Measurements from ENCODE around the gene HOXB9. TPM values are rescaled to one million over a fixed set of nuclear protein-coding genes. Genes with fewer than 3 reads are reported as not detected.

HOXB9 gene
- total and polyA plus RNA-seq, 10 of the 15 experiments (the other 5 are each of a cell fraction or from before 2014, with no cell fraction given), result 0.01 to 0.49 (median 0.09) TPM; not detected in 5

- POLR2A ChIA-PET, result interaction anchor here (0.6 to 1.7 kb wide), 3 partner anchors 17 to 487 kb away, joined by 3 to 11 read pairs (median 3); no protein-coding TSS in a partner anchor
- no peaks in the 10 kb centered on the region for H3K79me2 ChIP-seq (ENCODE audit: control insufficient read depth, insufficient read depth, low read length)
- TF ChIP-seq NRF1 (conservative IDR thresholded peaks at IDR 0.05; ENCODE audit: low read depth, low read length) (no peak), IRF5 (IDR thresholded peaks at IDR 0.05; ENCODE audit: borderline replicate concordance) (no peak), USF2 (IDR thresholded peaks at IDR 0.05; ENCODE audit: borderline replicate concordance, low read depth, low read length) (no peak), ZBTB40 (IDR thresholded peaks at IDR 0.05; ENCODE audit: borderline replicate concordance) (no peak), USF1 (IDR thresholded peaks at IDR 0.05; ENCODE audit: borderline replicate concordance, extremely low read length, insufficient read depth, low read depth, low read length) (no peak), GABPA (IDR thresholded peaks at IDR 0.05; ENCODE audit: low read depth) (no peak), FOXK2 (IDR thresholded peaks at IDR 0.05) (no peak), RFX5 (IDR thresholded peaks at IDR 0.05; ENCODE audit: low read depth, low read length) (no peak), TCF12 (IDR thresholded peaks at IDR 0.05; ENCODE audit: low read depth, low read length) (no peak), BHLHE40 (IDR thresholded peaks at IDR 0.05; ENCODE audit: borderline replicate concordance in 1 of 2, low read depth in 2 of 2, low read length in 1 of 2) (no peak), HDGF (IDR thresholded peaks at IDR 0.05) (no peak), NFIC (IDR thresholded peaks at IDR 0.05; ENCODE audit: low read depth, low read length) (no peak), FOS (IDR thresholded peaks at IDR 0.05; ENCODE audit: borderline replicate concordance, extremely low read depth, insufficient read length) (no peak), EED (IDR thresholded peaks at IDR 0.05; ENCODE audit: low read depth) (no peak), BMI1 (IDR thresholded peaks at IDR 0.05; ENCODE audit: borderline replicate concordance) (no peak), SREBF1 (IDR thresholded peaks at IDR 0.05; ENCODE audit: low read length) (no peak)
These were observed 25.0 kb downstream of the HOXB9 start for GRCh38 chr17:48601207-48601538.

More at GRCh38 chr17:48601207-48601538, 25.0 kb downstream of the HOXB9 start:
- Histone ChIP-seq H3K9me3 (replicated peaks; ENCODE audit: control insufficient read depth, insufficient read depth, low read length) (no peaks in the 10 kb centered on the region), H3K36me3 (ENCODE audit: control insufficient read depth in 2 of 2, insufficient read depth in 2 of 2, low read length in 1 of 2) (no peaks in the 10 kb centered on the region), H3K9ac (ENCODE audit: control insufficient read depth, insufficient read depth, low read length) (no peak overlapping the region), H4K20me1 (ENCODE audit: control insufficient read depth, insufficient read depth) (no peaks in the 10 kb centered on the region), H3K4me1 (ENCODE audit: control insufficient read depth, insufficient read depth, low read length) (peaks cover 10% of the 10 kb centered on the region), H3K27ac (ENCODE audit: control insufficient read depth, insufficient read depth) (no peak overlapping the region), H2AFZ (ENCODE audit: control insufficient read depth, low read depth, low read length) (no peak overlapping the region), H3K4me3 (no peak overlapping the region), H3K27me3 (replicated peaks in 1 of 2; ENCODE audit: control insufficient read depth in 2 of 2, insufficient read depth in 2 of 2, low read length in 1 of 2) (peaks cover 17 to 45% of the 10 kb centered on the region in 2 experiments), H3K4me2 (ENCODE audit: control insufficient read depth, insufficient read depth) (no peak overlapping the region)
- WGBS (ENCODE audit: insufficient coverage, insufficient replicate concordance, low lambda C conversion rate, missing lambda C conversion rate), result 56% methylated on average over 4 of the region's 4 CpGs
- in situ Hi-C loops (cut with MboI) (no loop called here), intact Hi-C loops (cut with micrococcal nuclease; ENCODE audit: unreplicated experiment) (no loop called here)
- DNase-seq (ENCODE audit: low read depth, low spot score) (no peak), ATAC-seq (no peak), FAIRE-seq (no peak)
- ChIA-PET SMC1A (ENCODE audit: uncharacterized antibody, unreplicated experiment) (interaction anchor here (0.9 to 2.3 kb wide), 5 partner anchors 9 to 343 kb away, joined by 3 to 8 read pairs (median 5); partner anchors contain the start of gene HOXB8), RAD21 (ENCODE audit: unreplicated experiment) (interaction anchor here (0.6 to 2.1 kb wide), 10 partner anchors 8 to 576 kb away, joined by 3 to 8 read pairs (median 3); partner anchors contain the start of genes HOXB5 and HOXB9), CTCF (interaction anchor here (0.6 to 1.9 kb wide), 14 partner anchors 9 to 583 kb away, joined by 3 to 7 read pairs (median 4); partner anchors contain the start of gene HOXB7)
- BruUV-seq (replicated peaks), result no TSS peak
